GM21825 (cell line): ENCODE data around the gene OR10J5.
"Not testable (repeated sequence)": the region's sequence is repeated elsewhere in the genome, so short reads cannot be mapped to it uniquely, and the experiment has no call there.

ENCODE experiments used
- ATAC-seq: cut with Tn5 transposase; IDR thresholded peaks from one replicate; pipeline ENCODE4 v1.9.1; 2021; ENCODE audit warnings: mild to moderate bottlenecking, moderate library complexity; ENCODE audit not compliant: unreplicated experiment

The OR10J5 gene, protein sequence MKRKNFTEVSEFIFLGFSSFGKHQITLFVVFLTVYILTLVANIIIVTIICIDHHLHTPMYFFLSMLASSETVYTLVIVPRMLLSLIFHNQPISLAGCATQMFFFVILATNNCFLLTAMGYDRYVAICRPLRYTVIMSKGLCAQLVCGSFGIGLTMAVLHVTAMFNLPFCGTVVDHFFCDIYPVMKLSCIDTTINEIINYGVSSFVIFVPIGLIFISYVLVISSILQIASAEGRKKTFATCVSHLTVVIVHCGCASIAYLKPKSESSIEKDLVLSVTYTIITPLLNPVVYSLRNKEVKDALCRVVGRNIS

GRCh38 chr1:159535907-159536306 is at the start of gene OR10J5:
TSS of gene OR10J5 (minus strand) at chr1:159536007. CDS start at chr1:159536007, 0 bp downstream.
- ATAC-seq, result no peak

- ATAC-seq, result no peak
These were observed 48.7 kb upstream of the OR10J5 start for GRCh38 chr1:159584536-159584935.

- ATAC-seq, result no peak
These were observed 45.6 kb upstream of the OR10J5 start for GRCh38 chr1:159581422-159581821.

DNA sequence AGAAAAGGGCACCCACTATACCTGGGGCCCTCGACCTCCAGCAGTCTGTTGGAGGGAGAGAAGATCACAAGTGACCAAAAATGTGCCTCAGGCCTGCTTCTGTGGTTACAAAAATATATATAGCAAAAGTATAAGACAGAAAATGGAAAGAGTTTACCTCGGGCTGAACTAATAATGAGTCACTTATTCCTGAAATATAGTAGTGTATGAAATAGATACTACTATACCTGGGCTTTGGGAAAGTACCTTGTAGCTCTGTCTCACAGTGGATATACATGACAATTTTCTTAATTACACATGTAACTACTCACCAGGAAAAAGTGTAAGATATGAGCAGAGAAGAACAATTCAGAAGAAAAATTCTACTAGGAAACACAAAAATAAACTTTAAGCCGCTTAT is 44.5 kb upstream of the OR10J5 start:
- no peak for ATAC-seq

DNA sequence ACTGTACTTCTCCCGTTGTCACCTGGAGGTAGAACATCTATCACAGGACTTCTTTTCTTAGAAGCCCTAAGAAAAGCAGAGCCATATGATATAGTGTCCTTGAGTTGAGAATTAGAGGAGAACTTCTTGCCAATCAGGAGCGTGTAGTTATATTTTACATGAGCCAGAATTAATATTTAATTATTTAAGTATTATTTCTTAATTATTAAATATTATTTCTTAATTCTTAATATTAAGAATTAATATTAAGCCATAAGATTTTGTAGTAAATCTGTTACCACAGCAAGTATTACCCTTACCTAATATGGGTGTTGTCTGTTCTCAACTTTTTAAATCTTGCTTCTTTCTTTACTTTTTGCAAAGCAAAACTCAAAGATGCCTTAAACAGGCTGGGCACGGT is 41.6 kb upstream of the OR10J5 start:
- ATAC-seq, result no peak

GRCh38 chr1:159562680-159563079 is 26.9 kb upstream of the OR10J5 start:
- no peak for ATAC-seq

GRCh38 chr1:159561497-159561896 is 25.7 kb upstream of the OR10J5 start:
- ATAC-seq, result no peak

GRCh38 chr1:159560599-159560998 is 24.8 kb upstream of the OR10J5 start:
- no peak for ATAC-seq

GRCh38 chr1:159556931-159557369 is 21.1 kb upstream of the OR10J5 start:
- ATAC-seq, result no peak

- ATAC-seq, result no peak
These were observed 18.9 kb upstream of the OR10J5 start for GRCh38 chr1:159554696-159555095.

- no peak for ATAC-seq
These were observed 18.5 kb upstream of the OR10J5 start for GRCh38 chr1:159554261-159554660.

GRCh38 chr1:159548126-159548525 is 12.3 kb upstream of the OR10J5 start:
- ATAC-seq, result no peak

GRCh38 chr1:159532922-159533321 is 2.9 kb downstream of the OR10J5 start:
- ATAC-seq, result no peak

- not testable (repeated sequence) for ATAC-seq
These were observed 11.0 kb downstream of the OR10J5 start for GRCh38 chr1:159524792-159525191.

GRCh38 chr1:159510229-159510541 is 25.6 kb downstream of the OR10J5 start:
- ATAC-seq, result no peak

DNA sequence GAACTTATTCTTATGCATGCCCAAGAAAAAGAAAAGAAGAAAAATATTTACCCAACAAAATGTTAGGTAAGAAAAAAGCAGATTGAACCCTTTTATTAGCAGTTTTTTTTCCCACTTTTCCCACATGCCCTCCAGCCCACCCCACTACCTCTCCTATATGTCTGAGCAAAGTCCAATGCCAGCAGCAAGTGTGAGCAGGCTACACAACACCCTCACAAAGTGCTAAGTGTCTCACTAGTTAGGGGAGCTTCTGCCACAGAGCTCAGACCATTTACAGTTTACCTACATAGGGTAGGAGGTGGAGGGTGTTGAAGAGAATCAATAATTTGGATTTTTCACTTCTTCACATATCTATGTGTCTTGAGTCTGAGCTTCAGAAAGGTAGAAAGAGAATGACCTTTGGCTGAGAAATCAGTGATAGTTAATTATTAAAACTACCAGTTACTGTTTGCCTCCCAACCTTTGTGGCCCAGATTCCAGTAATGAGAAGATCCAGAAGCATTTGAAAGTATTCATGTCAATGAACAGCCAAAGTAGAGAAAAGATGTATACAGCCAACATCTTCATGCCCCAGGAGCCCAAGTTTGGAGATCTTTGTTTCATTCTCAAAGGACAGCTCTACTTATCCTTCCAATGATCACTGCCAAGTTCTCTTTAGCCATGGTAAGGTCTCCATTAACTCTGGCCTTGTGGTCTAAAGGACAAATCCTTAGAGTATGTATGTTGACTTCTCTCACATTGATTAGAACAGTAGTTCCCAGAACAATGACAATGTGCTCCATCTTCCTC is 26.2 kb downstream of the OR10J5 start:
- no peak for ATAC-seq

- no peak for ATAC-seq
These were observed 26.9 kb downstream of the OR10J5 start for GRCh38 chr1:159508951-159509350.

DNA sequence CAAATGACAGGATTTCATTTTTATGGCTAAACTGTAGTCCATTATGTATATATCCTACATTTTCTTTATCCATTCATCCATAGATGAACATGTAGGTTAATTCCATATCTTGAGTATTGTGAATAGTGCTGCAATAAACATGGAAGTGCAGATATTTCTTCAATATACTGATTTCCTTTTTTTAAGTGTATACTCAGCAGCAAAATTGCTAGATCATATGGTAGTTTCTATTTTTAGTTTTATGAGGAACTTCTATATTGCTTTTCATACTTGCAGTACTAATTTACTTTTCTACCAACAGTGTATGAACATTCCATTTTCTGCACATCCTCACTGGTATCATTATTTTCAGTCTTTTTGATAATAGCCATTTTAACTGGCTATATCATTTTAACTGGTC is 30.1 kb downstream of the OR10J5 start:
- no peak for ATAC-seq

GRCh38 chr1:159501082-159501481 is 34.7 kb downstream of the OR10J5 start:
- no peak for ATAC-seq

DNA sequence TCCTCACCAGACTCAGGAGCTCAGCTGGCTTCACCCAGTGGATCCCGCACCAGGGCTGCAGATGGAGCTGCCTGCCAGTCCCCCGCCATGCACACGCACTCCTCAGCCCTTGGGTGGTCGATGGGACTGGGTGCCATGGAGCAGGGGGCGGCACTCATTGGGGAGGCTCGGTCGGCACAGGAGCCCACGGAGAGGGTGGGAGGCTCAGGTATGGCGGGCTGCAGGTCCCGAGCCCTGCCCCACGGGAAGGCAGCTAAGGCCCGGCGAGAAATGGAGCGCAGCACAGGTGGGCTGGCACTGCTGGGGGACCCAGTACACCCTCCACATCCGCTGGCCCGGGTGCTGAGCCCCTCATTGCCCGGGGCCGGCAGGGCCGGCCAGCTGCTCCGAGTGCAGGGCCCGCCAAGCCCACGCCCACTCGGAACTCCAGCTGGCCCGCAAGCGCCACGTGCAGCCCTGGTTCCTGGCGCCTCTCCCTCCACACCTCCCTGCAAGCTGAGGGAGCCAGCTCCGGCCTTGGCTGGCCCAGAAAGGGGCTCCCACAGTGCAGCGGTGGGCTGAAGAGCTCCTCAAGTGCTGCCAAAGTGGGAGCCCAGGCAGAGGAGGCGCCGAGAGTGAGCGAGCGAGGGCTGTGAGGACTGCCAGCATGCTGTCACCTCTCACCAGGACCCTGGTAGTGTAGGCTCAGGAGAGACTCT is 41.1 kb downstream of the OR10J5 start:
- ATAC-seq, result not testable (repeated sequence)

DNA sequence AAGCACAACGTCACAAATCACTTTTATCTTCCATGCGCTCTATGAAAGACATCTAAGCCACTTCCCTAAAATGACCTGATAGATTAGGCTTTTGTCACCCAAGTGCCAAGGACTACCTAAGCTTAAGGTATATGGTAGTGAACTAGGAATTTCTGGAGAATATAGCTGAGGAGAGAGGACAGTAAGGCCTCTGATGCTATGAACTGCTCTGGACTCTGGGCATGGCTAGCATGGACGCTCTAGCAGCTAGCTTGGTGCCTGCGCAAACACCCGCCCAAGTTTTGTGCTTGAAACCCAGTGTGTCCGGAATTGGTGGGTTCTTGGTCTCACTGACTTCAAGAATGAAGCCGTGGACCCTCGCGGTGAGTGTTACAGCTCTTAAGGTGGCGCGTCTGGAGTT is 42.5 kb downstream of the OR10J5 start:
- ATAC-seq, result no peak
